Activated CD8-positive, alpha-beta T cell treated with anti-CD3 and anti-CD28 coated beads for 36 hours (primary cell): ENCODE data around the gene SFRP5. TPM values are rescaled to one million over a fixed set of nuclear protein-coding genes. Genes with fewer than 3 reads are reported as not detected.

Source experiments
- ATAC-seq: fragments of 200-7000 bp; cut with Tn5 transposase; one replicate; pipeline ENCODE4 v1.10.0; 2021; ENCODE audit warnings: mild to moderate bottlenecking, moderate library complexity
- CTCF ChIA-PET: fragments of 350-600 bp; sonication (Branson Sonifier 250); formaldehyde crosslinking; loops from one replicate; lab custom pipeline; 2021; ENCODE audit warnings: antibody characterized with exemption; lab: Charles Lee
- POLR2A ChIA-PET: fragments of 350-600 bp; sonication (Branson Sonifier 250); formaldehyde crosslinking; loops from one replicate; lab custom pipeline; 2021; ENCODE audit warnings: antibody characterized with exemption; lab: Charles Lee
- DNase-seq: peaks from one replicate; pipeline ENCODE4 v3.0.0-alpha.2; 2020
- H3K27ac Mint-ChIP-seq: one replicate; pipeline ENCODE4 v1.8.0; 2021; ENCODE audit warnings: mild to moderate bottlenecking, mixed read lengths
- H3K27me3 Mint-ChIP-seq: one replicate; pipeline ENCODE4 v1.8.0; 2021; ENCODE audit warnings: mixed read lengths
- H3K36me3 Mint-ChIP-seq: one replicate; pipeline ENCODE4 v1.8.0; 2021; ENCODE audit warnings: low read depth, mixed read lengths
- H3K4me1 Mint-ChIP-seq: one replicate; pipeline ENCODE4 v1.8.0; 2021; ENCODE audit warnings: low read depth, mixed read lengths
- H3K4me3 Mint-ChIP-seq: one replicate; pipeline ENCODE4 v1.8.0; 2021; ENCODE audit warnings: mild to moderate bottlenecking, moderate library complexity, mixed read lengths
- H3K9me3 Mint-ChIP-seq: one replicate; pipeline ENCODE4 v1.8.0; 2021; ENCODE audit warnings: mixed read lengths
- CTCF ChIP-seq: fragments of 200-600 bp; IDR thresholded peaks from one replicate; pipeline ENCODE4 v1.8.0; 2022; ENCODE audit warnings: antibody characterized with exemption, mild to moderate bottlenecking
- intact Hi-C: fragments of 100-400 bp; cut with micrococcal nuclease; formaldehyde crosslinking; loops from one replicate; pipeline ENCODE4 v1.10.0; 2022
- total RNA-seq, 2 experiments: library from RNA; stranded (reverse); gene quantifications; one replicate each; pipeline ENCODE4 v1.2.3, GENCODE V29; 2021

The SFRP5 gene
- total RNA-seq, 2 experiments from 2014 or later, result 0.60 to 0.74 TPM

- no peak for ATAC-seq
Observed at GRCh38 chr10:97718659-97719142, 53.1 kb downstream of the SFRP5 start.

GRCh38 chr10:97718178-97718577 is 53.6 kb downstream of the SFRP5 start:
- peaks cover 5% of the 10 kb centered on the region for H3K27me3 Mint-ChIP-seq
- ChIA-PET CTCF (interaction anchor here (1.1 to 20.1 kb wide), 3 partner anchors 8 to 19 kb away, joined by 4 to 537 read pairs (median 4); partner anchors contain the start of gene ZFYVE27), POLR2A (interaction anchor here (2.1 kb wide), 1 partner anchor 18 kb away, joined by 6 read pairs; the partner anchor contains the start of gene ZFYVE27)
- no peak for ATAC-seq
- H3K4me1 Mint-ChIP-seq, result peaks cover 2% of the 10 kb centered on the region
- H3K36me3 Mint-ChIP-seq, result peaks cover 1% of the 10 kb centered on the region
- DNase-seq, result no peak
- no peak for TF ChIP-seq CTCF
- intact Hi-C loops, result no loop called here
- no peaks in the 10 kb centered on the region for H3K9me3 Mint-ChIP-seq
- H3K4me3 Mint-ChIP-seq, result no peak overlapping the region
- no peak overlapping the region for H3K27ac Mint-ChIP-seq

More at GRCh38 chr10:97718659-97719142, 53.1 kb downstream of the SFRP5 start:
- intact Hi-C loops, result no loop called here
- H3K4me3 Mint-ChIP-seq, result no peak overlapping the region
- no peak overlapping the region for H3K27ac Mint-ChIP-seq
- no peak for TF ChIP-seq CTCF
- ChIA-PET POLR2A (interaction anchor here (2.1 kb wide), 1 partner anchor 18 kb away, joined by 6 read pairs; the partner anchor contains the start of gene ZFYVE27), CTCF (interaction anchor here (1.4 to 20.1 kb wide), 2 partner anchors 9 to 11 kb away, joined by 4 to 537 read pairs; partner anchors contain the start of gene ZFYVE27)
- no peak for DNase-seq
- peaks cover 1% of the 10 kb centered on the region for H3K36me3 Mint-ChIP-seq
- H3K4me1 Mint-ChIP-seq, result peaks cover 2% of the 10 kb centered on the region
- H3K27me3 Mint-ChIP-seq, result peaks cover 5% of the 10 kb centered on the region
- H3K9me3 Mint-ChIP-seq, result no peaks in the 10 kb centered on the region

DNA sequence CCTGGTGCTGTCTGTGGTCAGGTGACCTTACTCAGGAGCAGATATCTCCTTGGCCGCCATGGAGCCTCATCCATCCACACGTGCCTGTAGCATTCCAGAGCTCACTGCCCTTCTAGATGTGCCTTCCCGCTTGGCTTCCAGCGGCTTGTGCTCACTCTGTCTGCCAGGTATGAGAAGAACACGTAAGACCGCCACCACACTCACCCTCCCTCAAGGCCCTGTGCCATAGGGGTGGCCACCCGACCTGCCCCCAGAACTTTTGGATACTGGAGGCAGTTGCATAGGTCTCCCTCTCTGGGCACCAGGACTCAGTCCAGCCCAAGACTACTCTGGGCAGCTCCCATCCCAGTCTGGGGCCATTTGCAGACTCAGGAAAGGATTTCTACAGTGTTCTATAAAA is 54.2 kb downstream of the SFRP5 start:
- Mint-ChIP-seq H3K4me3 (no peak overlapping the region), H3K4me1 (peaks cover 6% of the 10 kb centered on the region), H3K27me3 (peaks cover 9% of the 10 kb centered on the region), H3K27ac (no peak overlapping the region), H3K36me3 (peaks cover 1% of the 10 kb centered on the region), H3K9me3 (no peaks in the 10 kb centered on the region)
- no peak for TF ChIP-seq CTCF
- CTCF ChIA-PET, result interaction anchor here (1.1 to 20.1 kb wide), 4 partner anchors 12 to 18 kb away, joined by 3 to 537 read pairs (median 6); partner anchors contain the start of gene ZFYVE27
- no peak for DNase-seq
- POLR2A ChIA-PET, result interaction anchor here (2.1 kb wide), 1 partner anchor 19 kb away, joined by 6 read pairs; the partner anchor contains the start of gene ZFYVE27
- intact Hi-C loops, result no loop called here
- no peak for ATAC-seq

Other genes with a start within 250 kb of the SFRP5 start
- not detected for gene ANKRD2, start 199.2 kb downstream of the SFRP5 start, total RNA-seq
- not detected for gene HOGA1, start 187.6 kb downstream of the SFRP5 start, total RNA-seq
- not detected for gene C10orf62, start 182.3 kb downstream of the SFRP5 start, total RNA-seq
- 1 to 10 TPM; 3.2 to 3.9 TPM for gene MORN4, start 138.5 kb downstream of the SFRP5 start, total RNA-seq
- 1 to 10 TPM; 8.4 to 8.5 TPM for gene PI4K2A, start 131.3 kb downstream of the SFRP5 start, total RNA-seq
- 1 to 10 TPM; 2.5 to 3.0 TPM for gene AVPI1, start 84.8 kb downstream of the SFRP5 start, total RNA-seq
- gene MARVELD1, start 58.3 kb downstream of the SFRP5 start, total RNA-seq, result 1 to 10 TPM; 2.3 to 2.9 TPM
- gene ZFYVE27, start 34.9 kb downstream of the SFRP5 start, total RNA-seq, result 10 to 100 TPM; 18.1 to 20.1 TPM
- gene GOLGA7B, start 77.8 kb upstream of the SFRP5 start, total RNA-seq, result 1 to 10 TPM in 1 of 2 experiments, under 1 TPM in 1; 0.92 to 1.1 TPM